Liver (tissue), 3 donors: ENCODE results near the gene XDH.

ENCODE experiments used
- ATF3 ChIP-seq: IDR thresholded peaks from 2 replicates; pipeline ENCODE4 v1.6.1; 2016; ENCODE audit warnings: antibody characterized with exemption
- CTCF ChIP-seq: fragments of 150-350 bp; IDR thresholded peaks from 2 replicates; pipeline ENCODE4 v1.5.1; 2017; ENCODE audit warnings: improper control_type of control experiment, low read depth, low read length; ENCODE audit not compliant: missing input control
- GABPA ChIP-seq, 2 donors: IDR thresholded peaks in 1 of 2; conservative IDR thresholded peaks in 1 of 2; 2 replicates each; pipeline ENCODE4 v1.6.1; 2016; ENCODE audit warnings: antibody characterized with exemption in 2 of 2, mild to moderate bottlenecking in 1 of 2, moderate library complexity in 1 of 2
- JUND ChIP-seq, 2 donors: IDR thresholded peaks; 2 replicates each; pipeline ENCODE4 v1.6.1; 2016; ENCODE audit warnings: antibody characterized with exemption in 2 of 2
- RAD21 ChIP-seq, 2 donors: IDR thresholded peaks; 2 replicates each; pipeline ENCODE4 v1.6.1; 2016; ENCODE audit warnings: antibody characterized with exemption in 2 of 2, mild to moderate bottlenecking in 2 of 2
- TAF1 ChIP-seq: conservative IDR thresholded peaks from 2 replicates; pipeline ENCODE4 v1.6.1; 2016; ENCODE audit warnings: antibody characterized with exemption, mild to moderate bottlenecking
- TF ChIP-seq, protein P1 (sequence below): IDR thresholded peaks from 2 replicates; pipeline ENCODE4 v1.6.1; 2016; ENCODE audit warnings: antibody characterized with exemption
- TF ChIP-seq, protein P2 (sequence below): IDR thresholded peaks from 2 replicates; pipeline ENCODE4 v1.6.1; 2016; ENCODE audit warnings: antibody characterized with exemption, mild to moderate bottlenecking
- donor health status: healthy.
- donor health status: healthy.

- TF ChIP-seq GABPA (IDR thresholded peaks at IDR 0.05 in 1 of 2, conservative IDR thresholded peaks at IDR 0.05 in 1 of 2) (no peak), CTCF (no peak), RAD21 (IDR thresholded peaks at IDR 0.05) (no peak), ATF3 (no peak), TAF1 (no peak), JUND (IDR thresholded peaks at IDR 0.05) (no peak)
- TF ChIP-seq, protein P1, sequence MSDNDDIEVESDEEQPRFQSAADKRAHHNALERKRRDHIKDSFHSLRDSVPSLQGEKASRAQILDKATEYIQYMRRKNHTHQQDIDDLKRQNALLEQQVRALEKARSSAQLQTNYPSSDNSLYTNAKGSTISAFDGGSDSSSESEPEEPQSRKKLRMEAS = no peak
- TF ChIP-seq, protein P2, sequence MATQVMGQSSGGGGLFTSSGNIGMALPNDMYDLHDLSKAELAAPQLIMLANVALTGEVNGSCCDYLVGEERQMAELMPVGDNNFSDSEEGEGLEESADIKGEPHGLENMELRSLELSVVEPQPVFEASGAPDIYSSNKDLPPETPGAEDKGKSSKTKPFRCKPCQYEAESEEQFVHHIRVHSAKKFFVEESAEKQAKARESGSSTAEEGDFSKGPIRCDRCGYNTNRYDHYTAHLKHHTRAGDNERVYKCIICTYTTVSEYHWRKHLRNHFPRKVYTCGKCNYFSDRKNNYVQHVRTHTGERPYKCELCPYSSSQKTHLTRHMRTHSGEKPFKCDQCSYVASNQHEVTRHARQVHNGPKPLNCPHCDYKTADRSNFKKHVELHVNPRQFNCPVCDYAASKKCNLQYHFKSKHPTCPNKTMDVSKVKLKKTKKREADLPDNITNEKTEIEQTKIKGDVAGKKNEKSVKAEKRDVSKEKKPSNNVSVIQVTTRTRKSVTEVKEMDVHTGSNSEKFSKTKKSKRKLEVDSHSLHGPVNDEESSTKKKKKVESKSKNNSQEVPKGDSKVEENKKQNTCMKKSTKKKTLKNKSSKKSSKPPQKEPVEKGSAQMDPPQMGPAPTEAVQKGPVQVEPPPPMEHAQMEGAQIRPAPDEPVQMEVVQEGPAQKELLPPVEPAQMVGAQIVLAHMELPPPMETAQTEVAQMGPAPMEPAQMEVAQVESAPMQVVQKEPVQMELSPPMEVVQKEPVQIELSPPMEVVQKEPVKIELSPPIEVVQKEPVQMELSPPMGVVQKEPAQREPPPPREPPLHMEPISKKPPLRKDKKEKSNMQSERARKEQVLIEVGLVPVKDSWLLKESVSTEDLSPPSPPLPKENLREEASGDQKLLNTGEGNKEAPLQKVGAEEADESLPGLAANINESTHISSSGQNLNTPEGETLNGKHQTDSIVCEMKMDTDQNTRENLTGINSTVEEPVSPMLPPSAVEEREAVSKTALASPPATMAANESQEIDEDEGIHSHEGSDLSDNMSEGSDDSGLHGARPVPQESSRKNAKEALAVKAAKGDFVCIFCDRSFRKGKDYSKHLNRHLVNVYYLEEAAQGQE = no peak
Observed at GRCh38 chr2:31429040-31429439, 14.5 kb upstream of the XDH start.
